Calu3 (cell line): ENCODE data around the gene ARFGEF3. TPM values are rescaled to one million over a fixed set of nuclear protein-coding genes. Genes with fewer than 3 reads are reported as not detected.

Experiments used
- BruUV-seq: library from RNA; stranded (reverse); fragments of 400-500 nt; replicated peaks from 2 replicates; lab custom pipeline; 2021; lab: Mats Ljungman, UMichigan
- CTCF ChIA-PET: fragments of 300-600 bp; sonication (Branson Sonifier 250); formaldehyde crosslinking; loops from one replicate; lab custom pipeline; 2022; ENCODE audit warnings: antibody characterized with exemption; lab: Charles Lee
- DNase-seq: peaks from one replicate; pipeline ENCODE4 v3.0.0; 2022
- H3K27ac Mint-ChIP-seq: one replicate; pipeline ENCODE4 v1.8.0; 2022; ENCODE audit warnings: mixed read lengths; ENCODE audit not compliant: unreplicated experiment
- H3K27me3 Mint-ChIP-seq: one replicate; pipeline ENCODE4 v1.8.0; 2022; ENCODE audit warnings: mixed read lengths; ENCODE audit not compliant: unreplicated experiment
- H3K36me3 Mint-ChIP-seq: one replicate; pipeline ENCODE4 v1.8.0; 2022; ENCODE audit warnings: mild to moderate bottlenecking, moderate library complexity, mixed read lengths; ENCODE audit not compliant: insufficient read depth, unreplicated experiment
- H3K4me1 Mint-ChIP-seq: one replicate; pipeline ENCODE4 v1.8.0; 2022; ENCODE audit warnings: mild to moderate bottlenecking, low read depth, mixed read lengths; ENCODE audit not compliant: unreplicated experiment
- H3K4me3 Mint-ChIP-seq: one replicate; pipeline ENCODE4 v1.8.0; 2022; ENCODE audit warnings: mild to moderate bottlenecking, low read depth, moderate library complexity, mixed read lengths; ENCODE audit not compliant: unreplicated experiment
- H3K9me3 Mint-ChIP-seq: one replicate; pipeline ENCODE4 v1.8.0; 2022; ENCODE audit warnings: low read depth, mixed read lengths; ENCODE audit not compliant: unreplicated experiment
- intact Hi-C: fragments of 100-400 bp; cut with micrococcal nuclease; formaldehyde crosslinking; loops from one replicate; pipeline ENCODE4 v1.10.0; 2022; ENCODE audit not compliant: unreplicated experiment
- total RNA-seq: library from RNA; stranded (reverse); gene quantifications from 2 replicates; pipeline ENCODE4 v1.2.3, GENCODE V29; 2022
- TF ChIP-seq, protein P1 (sequence below): fragments of 200-600 bp; IDR thresholded peaks from one replicate; pipeline ENCODE4 v1.8.0; 2022; ENCODE audit warnings: antibody characterized with exemption; ENCODE audit not compliant: unreplicated experiment

Gene ARFGEF3
- total RNA-seq, 1 experiment from 2014 or later, result 16.3 TPM

DNA sequence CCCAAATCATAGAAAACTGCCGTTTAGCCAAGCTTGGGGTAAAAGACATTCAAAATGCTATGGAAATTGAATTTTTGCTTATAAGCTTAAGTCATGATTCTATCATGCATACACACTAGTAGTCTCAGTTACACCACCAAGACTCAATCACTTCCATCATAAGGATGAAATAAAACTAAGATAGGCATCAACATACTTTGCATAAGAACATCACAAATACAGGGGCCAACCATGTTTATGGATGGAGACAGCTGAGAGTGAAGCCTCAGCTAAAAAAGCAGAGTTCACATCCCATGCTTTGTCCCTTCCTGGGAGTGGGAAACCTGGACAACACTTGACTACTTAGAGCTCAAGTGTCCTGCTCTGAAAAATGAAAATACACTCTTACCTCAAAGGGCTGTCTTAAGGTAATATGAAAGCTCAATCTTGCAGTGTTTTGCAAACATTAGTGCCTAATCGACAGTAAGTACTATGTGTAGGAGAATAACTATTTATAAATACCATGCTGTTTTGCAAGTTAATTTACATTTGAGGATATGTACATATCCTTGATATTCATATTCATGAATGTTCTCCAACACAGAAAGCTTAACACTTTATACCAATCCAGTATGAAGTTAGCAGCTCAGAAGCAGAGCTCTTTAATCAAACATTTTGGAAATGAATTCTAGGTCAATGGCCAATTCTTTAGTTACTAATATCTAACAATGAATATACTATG, 184.0 kb downstream of the ARFGEF3 start:
- peaks cover 14% of the 10 kb centered on the region for H3K4me1 Mint-ChIP-seq
- no peak overlapping the region for H3K4me3 Mint-ChIP-seq
- no peak for DNase-seq
- intact Hi-C loops, result no loop called here
- H3K27ac Mint-ChIP-seq, result no peak overlapping the region
- no peaks in the 10 kb centered on the region for H3K27me3 Mint-ChIP-seq
- TF ChIP-seq, protein P1, sequence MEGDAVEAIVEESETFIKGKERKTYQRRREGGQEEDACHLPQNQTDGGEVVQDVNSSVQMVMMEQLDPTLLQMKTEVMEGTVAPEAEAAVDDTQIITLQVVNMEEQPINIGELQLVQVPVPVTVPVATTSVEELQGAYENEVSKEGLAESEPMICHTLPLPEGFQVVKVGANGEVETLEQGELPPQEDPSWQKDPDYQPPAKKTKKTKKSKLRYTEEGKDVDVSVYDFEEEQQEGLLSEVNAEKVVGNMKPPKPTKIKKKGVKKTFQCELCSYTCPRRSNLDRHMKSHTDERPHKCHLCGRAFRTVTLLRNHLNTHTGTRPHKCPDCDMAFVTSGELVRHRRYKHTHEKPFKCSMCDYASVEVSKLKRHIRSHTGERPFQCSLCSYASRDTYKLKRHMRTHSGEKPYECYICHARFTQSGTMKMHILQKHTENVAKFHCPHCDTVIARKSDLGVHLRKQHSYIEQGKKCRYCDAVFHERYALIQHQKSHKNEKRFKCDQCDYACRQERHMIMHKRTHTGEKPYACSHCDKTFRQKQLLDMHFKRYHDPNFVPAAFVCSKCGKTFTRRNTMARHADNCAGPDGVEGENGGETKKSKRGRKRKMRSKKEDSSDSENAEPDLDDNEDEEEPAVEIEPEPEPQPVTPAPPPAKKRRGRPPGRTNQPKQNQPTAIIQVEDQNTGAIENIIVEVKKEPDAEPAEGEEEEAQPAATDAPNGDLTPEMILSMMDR, result no peak
- CTCF ChIA-PET, result interaction anchor here (0.7 kb wide), 1 partner anchor 59 kb away, joined by 4 read pairs; no protein-coding TSS in a partner anchor
- BruUV-seq, result no TSS peak
- H3K9me3 Mint-ChIP-seq, result no peaks in the 10 kb centered on the region
- no peaks in the 10 kb centered on the region for H3K36me3 Mint-ChIP-seq

DNA sequence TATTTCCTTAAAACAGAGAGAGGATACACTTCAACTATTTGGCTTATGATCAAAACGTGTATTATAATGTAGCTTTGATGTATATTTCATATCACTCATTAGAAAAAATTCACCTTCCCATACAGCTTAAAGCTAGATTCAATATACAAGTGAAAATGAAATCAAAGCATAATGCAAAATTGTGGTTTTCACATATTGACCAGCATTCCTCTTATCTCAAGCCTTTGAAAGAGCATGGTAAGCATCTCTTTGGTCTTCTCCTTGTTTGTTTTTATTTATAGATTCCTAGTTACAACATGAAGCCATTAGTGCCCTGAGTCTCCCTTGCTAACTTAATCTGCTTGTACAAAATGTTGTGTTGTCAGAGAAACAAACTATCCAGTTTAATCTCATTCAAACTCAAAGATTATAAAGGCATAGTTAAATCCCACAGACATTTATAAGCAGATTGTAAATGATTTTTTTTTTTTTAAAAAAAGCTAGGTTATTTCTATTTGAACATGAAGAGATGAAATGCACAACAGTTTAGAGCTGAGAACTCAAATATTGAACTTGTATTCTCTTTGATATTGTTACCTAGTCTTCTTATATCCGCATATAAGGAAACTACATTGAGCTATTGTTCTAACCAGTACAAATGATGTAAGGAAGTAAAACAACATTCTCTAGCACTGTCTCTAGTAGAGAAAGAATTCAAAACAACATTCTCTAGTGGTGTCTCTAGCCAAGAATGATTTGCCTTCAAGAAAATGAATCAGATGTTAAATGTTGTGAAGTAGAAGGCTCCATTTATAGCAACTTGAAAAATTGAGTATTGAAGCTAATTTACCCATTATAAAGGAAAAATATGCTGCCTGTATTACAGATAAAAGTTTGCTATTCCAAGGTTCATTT, 184.8 kb downstream of the ARFGEF3 start:
- BruUV-seq, result no TSS peak
- no peaks in the 10 kb centered on the region for H3K36me3 Mint-ChIP-seq
- TF ChIP-seq, protein P1, result no peak
- peaks cover 16% of the 10 kb centered on the region for H3K4me1 Mint-ChIP-seq
- H3K9me3 Mint-ChIP-seq, result no peaks in the 10 kb centered on the region
- DNase-seq, result no peak
- H3K27ac Mint-ChIP-seq, result no peak overlapping the region
- H3K27me3 Mint-ChIP-seq, result no peaks in the 10 kb centered on the region
- no peak overlapping the region for H3K4me3 Mint-ChIP-seq
- intact Hi-C loops, result no loop called here
- CTCF ChIA-PET, result interaction anchor here (0.7 to 1.1 kb wide), 2 partner anchors 8 to 58 kb away, joined by 4 to 6 read pairs; no protein-coding TSS in a partner anchor

DNA sequence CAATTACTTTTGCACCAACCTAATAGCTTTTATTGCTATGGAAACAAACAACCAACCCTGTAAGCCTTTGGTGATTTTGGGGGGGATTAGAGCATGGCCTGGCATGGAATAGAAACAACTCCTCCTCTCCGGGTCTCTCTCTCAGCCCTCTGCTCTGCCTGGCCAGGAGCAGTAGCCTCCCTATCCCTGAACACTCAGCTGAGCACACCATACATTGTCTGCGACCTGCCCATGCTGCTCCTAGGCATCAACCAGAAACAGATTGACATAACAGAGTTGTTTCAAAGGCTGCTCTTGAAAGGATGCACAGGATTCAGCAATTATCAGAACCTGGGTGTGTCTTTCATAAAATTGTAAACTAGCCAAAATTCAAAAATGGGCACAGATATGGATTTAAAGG, 186.1 kb downstream of the ARFGEF3 start:
- no TSS peak for BruUV-seq
- H3K9me3 Mint-ChIP-seq, result no peaks in the 10 kb centered on the region

DNA sequence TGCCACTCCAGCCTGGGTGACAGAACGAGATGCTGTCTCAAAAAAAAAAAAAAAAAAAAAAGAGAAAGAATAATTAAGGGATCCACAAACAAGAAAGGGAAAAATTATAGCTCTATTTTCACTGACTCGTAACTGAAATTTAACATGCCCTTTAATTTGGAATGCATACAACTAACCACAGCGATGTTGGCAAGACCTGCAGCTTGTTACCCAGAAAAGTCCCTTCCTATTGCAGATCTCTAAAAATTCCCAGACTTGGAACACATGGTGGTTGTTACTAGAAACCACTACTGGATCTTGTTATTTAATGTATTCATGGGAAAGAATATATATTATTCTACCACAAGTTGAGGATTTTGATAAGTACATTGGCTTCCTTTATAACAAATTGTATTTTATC, 188.2 kb downstream of the ARFGEF3 start:
- DNase-seq, result no peak
- peaks cover 16% of the 10 kb centered on the region for H3K4me1 Mint-ChIP-seq

More for the DNA sequence above, 186.1 kb downstream of the ARFGEF3 start:
- no peak overlapping the region for H3K27ac Mint-ChIP-seq
- H3K36me3 Mint-ChIP-seq, result no peaks in the 10 kb centered on the region
- intact Hi-C loops, result no loop called here
- no peaks in the 10 kb centered on the region for H3K27me3 Mint-ChIP-seq
- CTCF ChIA-PET, result interaction anchor here (0.7 to 1.1 kb wide), 2 partner anchors 9 to 1241 kb away, joined by 3 to 6 read pairs; no protein-coding TSS in a partner anchor
- TF ChIP-seq, protein P1, result no peak
- peaks cover 16% of the 10 kb centered on the region for H3K4me1 Mint-ChIP-seq
- no peak for DNase-seq
- no peak overlapping the region for H3K4me3 Mint-ChIP-seq

More for the DNA sequence above, 188.2 kb downstream of the ARFGEF3 start:
- no TSS peak for BruUV-seq
- Mint-ChIP-seq H3K27ac (no peak overlapping the region), H3K9me3 (no peaks in the 10 kb centered on the region), H3K36me3 (no peaks in the 10 kb centered on the region), H3K4me3 (no peak overlapping the region), H3K27me3 (no peaks in the 10 kb centered on the region)
- CTCF ChIA-PET, result no interaction called here
- TF ChIP-seq, protein P1, result no peak
- intact Hi-C loops, result loop anchor here (10.0 kb wide), 1 partner anchor 55 kb away; the partner anchor contains the start of gene HEBP2
